HepG2 (cell line): Measurements from ENCODE around the gene ADAM15. TPM values are rescaled to one million over a fixed set of nuclear protein-coding genes. Genes with fewer than 3 reads are reported as not detected.

Experiments used
- ATF1 ChIP-seq: IDR thresholded peaks from 2 replicates; pipeline ENCODE4 v1.6.1; 2016; ENCODE audit warnings: mild to moderate bottlenecking, control low read depth
- DNMT1 ChIP-seq: sonication (generic); formaldehyde crosslinking; IDR thresholded peaks from 2 replicates; pipeline ENCODE4 v1.5.1; 2020; ENCODE audit warnings: mild to moderate bottlenecking, missing genetic modification reagents
- FOXA1 ChIP-seq, 2 experiments: fragments of 450-650 bp in 1 of 2; sonication (generic) in 1 of 2; formaldehyde crosslinking in 1 of 2; IDR thresholded peaks; 2 replicates each; pipeline versions ENCODE4 v1.4.0 to v1.6.1; 2016 to 2020; ENCODE audit warnings: missing genetic modification reagents in 1 of 2
- FOXC1 ChIP-seq: sonication (generic); formaldehyde crosslinking; IDR thresholded peaks from 2 replicates; pipeline ENCODE4 v1.8.0; 2022; ENCODE audit warnings: mild to moderate bottlenecking, missing genetic modification reagents, borderline replicate concordance
- POLR2AphosphoS2 ChIP-seq: IDR thresholded peaks from 2 replicates; pipeline ENCODE4 v1.6.1; 2011; ENCODE audit warnings: low read depth, low read length, improper control_type of control experiment
- SMAD3 ChIP-seq: sonication (generic); formaldehyde crosslinking; IDR thresholded peaks from 2 replicates; pipeline ENCODE4 v1.4.0; 2020; ENCODE audit warnings: missing genetic modification reagents
- ZBTB7B ChIP-seq: sonication (generic); formaldehyde crosslinking; IDR thresholded peaks from 2 replicates; pipeline ENCODE4 v1.4.0; 2020; ENCODE audit warnings: missing genetic modification reagents
- ZNF337 ChIP-seq: sonication (generic); formaldehyde crosslinking; IDR thresholded peaks from 2 replicates; pipeline ENCODE4 v1.5.1; 2020; ENCODE audit warnings: missing genetic modification reagents, low read depth, mild to moderate bottlenecking, borderline replicate concordance
- ZNF556 ChIP-seq: sonication (generic); formaldehyde crosslinking; IDR thresholded peaks from 2 replicates; pipeline ENCODE4 v1.4.0; 2020; ENCODE audit warnings: mild to moderate bottlenecking, missing genetic modification reagents, borderline replicate concordance
- ZNF644 ChIP-seq: IDR thresholded peaks from 2 replicates; pipeline ENCODE4 v1.6.1; 2016; ENCODE audit warnings: low read depth
- ZNF747 ChIP-seq: sonication (generic); formaldehyde crosslinking; IDR thresholded peaks from 2 replicates; pipeline ENCODE4 v1.8.1; 2023; ENCODE audit warnings: missing genetic modification reagents, mild to moderate bottlenecking, borderline replicate concordance
- ZNF773 ChIP-seq: sonication (generic); formaldehyde crosslinking; IDR thresholded peaks from 2 replicates; pipeline ENCODE4 v1.4.0; 2020; ENCODE audit warnings: missing genetic modification reagents, borderline replicate concordance
- polyA plus RNA-seq, 8 experiments: library from polyadenylated mRNA; depleted of rRNA in 3 of 8; stranded (reverse) in 7 of 8; unstranded in 1 of 8; fragments of >200 nt; fragmentation: Illumina TruSeq in 4 of 8; extraction: Trizol in 4 of 8; gene quantifications; 2 replicates each; pipeline versions ENCODE4 v1.2.1 to v1.2.3, GENCODE V29; 2011 to 2016; ENCODE audit warnings: low read depth in 4 of 8, missing spikeins in 1 of 8, mixed read lengths in 1 of 8; ENCODE audit not compliant: insufficient read depth in 1 of 8
- total RNA-seq, 5 experiments: library from RNA; depleted of rRNA; stranded (reverse); fragments of >200 nt; fragmentation: Illumina TruSeq; extraction: Trizol; gene quantifications; 2 replicates each; pipeline ENCODE4 v1.2.3, GENCODE V29; 2016; ENCODE audit warnings: low read depth in 1 of 5
- TF ChIP-seq, protein P1 (sequence below): sonication (generic); formaldehyde crosslinking; IDR thresholded peaks from 2 replicates; pipeline ENCODE4 v1.4.0; 2020; ENCODE audit warnings: mild to moderate bottlenecking, missing genetic modification reagents
- TF ChIP-seq, protein P2 (sequence below): sonication (generic); formaldehyde crosslinking; IDR thresholded peaks from 2 replicates; pipeline ENCODE4 v1.5.0; 2020; ENCODE audit warnings: mild to moderate bottlenecking, missing genetic modification reagents, borderline replicate concordance
- TF ChIP-seq, protein P3 (sequence below): sonication (generic); formaldehyde crosslinking; IDR thresholded peaks from 2 replicates; pipeline ENCODE4 v1.8.0; 2022; ENCODE audit warnings: mild to moderate bottlenecking, missing genetic modification reagents, borderline replicate concordance
- TF ChIP-seq, protein P4 (sequence below): IDR thresholded peaks from 2 replicates; pipeline ENCODE4 v1.6.1; 2016; ENCODE audit warnings: missing genetic modification reagents, missing compliant biosample characterization
- TF ChIP-seq, protein P5 (sequence below): sonication (generic); formaldehyde crosslinking; IDR thresholded peaks from 2 replicates; pipeline ENCODE4 v1.8.1; 2023; ENCODE audit warnings: mild to moderate bottlenecking, missing genetic modification reagents
- TF ChIP-seq, protein P6 (sequence below): sonication (generic); formaldehyde crosslinking; IDR thresholded peaks from 2 replicates; pipeline ENCODE4 v1.8.1; 2022; ENCODE audit warnings: mild to moderate bottlenecking, missing genetic modification reagents

The ADAM15 gene
- total and polyA plus RNA-seq, 2 of the 13 experiments (the other 11 are each of a cell fraction or from before 2014, with no cell fraction given): 17.9 to 25.6 TPM

DNA sequence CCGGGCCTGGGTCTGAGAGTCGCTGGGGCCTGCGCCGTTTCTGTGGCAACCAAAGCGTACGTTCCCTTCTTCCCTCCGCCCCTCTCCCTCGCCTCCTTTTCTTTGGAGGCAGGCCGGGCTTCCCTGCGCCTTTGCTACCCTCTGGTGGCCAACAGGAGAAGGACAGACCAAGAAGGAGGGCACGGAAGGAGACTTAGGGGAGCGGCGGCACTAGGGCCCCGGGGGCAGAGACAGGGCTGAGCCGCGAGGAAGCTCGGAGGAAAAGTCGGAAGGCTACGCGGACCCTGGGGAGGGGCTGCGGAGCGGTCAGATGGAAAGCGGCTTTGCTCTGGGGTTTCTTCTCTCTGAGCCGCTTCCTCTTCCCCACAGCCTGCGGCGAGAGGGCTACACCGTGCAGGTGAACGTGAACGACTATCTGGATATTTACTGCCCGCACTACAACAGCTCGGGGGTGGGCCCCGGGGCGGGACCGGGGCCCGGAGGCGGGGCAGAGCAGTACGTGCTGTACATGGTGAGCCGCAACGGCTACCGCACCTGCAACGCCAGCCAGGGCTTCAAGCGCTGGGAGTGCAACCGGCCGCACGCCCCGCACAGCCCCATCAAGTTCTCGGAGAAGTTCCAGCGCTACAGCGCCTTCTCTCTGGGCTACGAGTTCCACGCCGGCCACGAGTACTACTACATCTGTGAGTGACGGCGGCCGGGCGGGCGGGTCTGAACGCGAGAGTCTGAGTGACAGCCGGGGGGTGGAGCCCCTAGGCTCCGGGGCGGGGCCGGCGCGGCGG is 33.8 kb downstream of the ADAM15 start (continued):
- TF ChIP-seq ZNF556 (CRISPR knock-in tag) (peak; percentile 66; the same call in 1 of the 2 replicates), ZNF644 (CRISPR knock-in tag) (no peak), FOXC1 (CRISPR knock-in tag) (peak; percentile 88), ZBTB7B (0 out of 2 replicates have a peak, but pooled peaks have one; percentile 60), ATF1 (CRISPR knock-in tag) (no peak), FOXA1 (IDR thresholded peaks at IDR 0.05) (no peak), FOXA1 (CRISPR knock-in tag; IDR thresholded peaks at IDR 0.05) (no peak), POLR2AphosphoS2 (no peak), ZNF773 (no peak), DNMT1 (CRISPR knock-in tag) (no peak), SMAD3 (peak; percentile 49; the same call in 1 of the 2 replicates), ZNF337 (CRISPR knock-in tag) (no peak; the same call in 1 of the 2 replicates), ZNF747 (CRISPR knock-in tag) (peak; percentile 56; the same call in 1 of the 2 replicates)
- TF ChIP-seq, protein P1, sequence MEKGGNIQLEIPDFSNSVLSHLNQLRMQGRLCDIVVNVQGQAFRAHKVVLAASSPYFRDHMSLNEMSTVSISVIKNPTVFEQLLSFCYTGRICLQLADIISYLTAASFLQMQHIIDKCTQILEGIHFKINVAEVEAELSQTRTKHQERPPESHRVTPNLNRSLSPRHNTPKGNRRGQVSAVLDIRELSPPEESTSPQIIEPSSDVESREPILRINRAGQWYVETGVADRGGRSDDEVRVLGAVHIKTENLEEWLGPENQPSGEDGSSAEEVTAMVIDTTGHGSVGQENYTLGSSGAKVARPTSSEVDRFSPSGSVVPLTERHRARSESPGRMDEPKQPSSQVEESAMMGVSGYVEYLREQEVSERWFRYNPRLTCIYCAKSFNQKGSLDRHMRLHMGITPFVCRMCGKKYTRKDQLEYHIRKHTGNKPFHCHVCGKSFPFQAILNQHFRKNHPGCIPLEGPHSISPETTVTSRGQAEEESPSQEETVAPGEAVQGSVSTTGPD (CRISPR knock-in tag): no peak
- TF ChIP-seq, protein P2, sequence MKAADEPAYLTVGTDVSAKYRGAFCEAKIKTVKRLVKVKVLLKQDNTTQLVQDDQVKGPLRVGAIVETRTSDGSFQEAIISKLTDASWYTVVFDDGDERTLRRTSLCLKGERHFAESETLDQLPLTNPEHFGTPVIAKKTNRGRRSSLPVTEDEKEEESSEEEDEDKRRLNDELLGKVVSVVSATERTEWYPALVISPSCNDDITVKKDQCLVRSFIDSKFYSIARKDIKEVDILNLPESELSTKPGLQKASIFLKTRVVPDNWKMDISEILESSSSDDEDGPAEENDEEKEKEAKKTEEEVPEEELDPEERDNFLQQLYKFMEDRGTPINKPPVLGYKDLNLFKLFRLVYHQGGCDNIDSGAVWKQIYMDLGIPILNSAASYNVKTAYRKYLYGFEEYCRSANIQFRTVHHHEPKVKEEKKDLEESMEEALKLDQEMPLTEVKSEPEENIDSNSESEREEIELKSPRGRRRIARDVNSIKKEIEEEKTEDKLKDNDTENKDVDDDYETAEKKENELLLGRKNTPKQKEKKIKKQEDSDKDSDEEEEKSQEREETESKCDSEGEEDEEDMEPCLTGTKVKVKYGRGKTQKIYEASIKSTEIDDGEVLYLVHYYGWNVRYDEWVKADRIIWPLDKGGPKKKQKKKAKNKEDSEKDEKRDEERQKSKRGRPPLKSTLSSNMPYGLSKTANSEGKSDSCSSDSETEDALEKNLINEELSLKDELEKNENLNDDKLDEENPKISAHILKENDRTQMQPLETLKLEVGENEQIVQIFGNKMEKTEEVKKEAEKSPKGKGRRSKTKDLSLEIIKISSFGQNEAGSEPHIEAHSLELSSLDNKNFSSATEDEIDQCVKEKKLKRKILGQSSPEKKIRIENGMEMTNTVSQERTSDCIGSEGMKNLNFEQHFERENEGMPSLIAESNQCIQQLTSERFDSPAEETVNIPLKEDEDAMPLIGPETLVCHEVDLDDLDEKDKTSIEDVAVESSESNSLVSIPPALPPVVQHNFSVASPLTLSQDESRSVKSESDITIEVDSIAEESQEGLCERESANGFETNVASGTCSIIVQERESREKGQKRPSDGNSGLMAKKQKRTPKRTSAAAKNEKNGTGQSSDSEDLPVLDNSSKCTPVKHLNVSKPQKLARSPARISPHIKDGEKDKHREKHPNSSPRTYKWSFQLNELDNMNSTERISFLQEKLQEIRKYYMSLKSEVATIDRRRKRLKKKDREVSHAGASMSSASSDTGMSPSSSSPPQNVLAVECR (CRISPR knock-in tag): peak; percentile 81
- TF ChIP-seq, protein P3, sequence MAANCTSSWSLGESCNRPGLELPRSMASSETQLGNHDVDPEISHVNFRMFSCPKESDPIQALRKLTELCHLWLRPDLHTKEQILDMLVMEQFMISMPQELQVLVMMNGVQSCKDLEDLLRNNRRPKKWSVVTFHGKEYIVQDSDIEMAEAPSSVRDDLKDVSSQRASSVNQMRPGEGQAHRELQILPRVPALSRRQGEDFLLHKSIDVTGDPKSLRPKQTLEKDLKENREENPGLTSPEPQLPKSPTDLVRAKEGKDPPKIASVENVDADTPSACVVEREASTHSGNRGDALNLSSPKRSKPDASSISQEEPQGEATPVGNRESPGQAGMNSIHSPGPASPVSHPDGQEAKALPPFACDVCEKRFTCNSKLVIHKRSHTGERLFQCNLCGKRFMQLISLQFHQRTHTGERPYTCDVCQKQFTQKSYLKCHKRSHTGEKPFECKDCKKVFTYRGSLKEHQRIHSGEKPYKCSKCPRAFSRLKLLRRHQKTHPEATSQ (CRISPR knock-in tag): no peak
- TF ChIP-seq, protein P4, sequence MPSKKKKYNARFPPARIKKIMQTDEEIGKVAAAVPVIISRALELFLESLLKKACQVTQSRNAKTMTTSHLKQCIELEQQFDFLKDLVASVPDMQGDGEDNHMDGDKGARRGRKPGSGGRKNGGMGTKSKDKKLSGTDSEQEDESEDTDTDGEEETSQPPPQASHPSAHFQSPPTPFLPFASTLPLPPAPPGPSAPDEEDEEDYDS (CRISPR knock-in tag): peak; percentile 44; the same call in 1 of the 2 replicates
- TF ChIP-seq, protein P5, sequence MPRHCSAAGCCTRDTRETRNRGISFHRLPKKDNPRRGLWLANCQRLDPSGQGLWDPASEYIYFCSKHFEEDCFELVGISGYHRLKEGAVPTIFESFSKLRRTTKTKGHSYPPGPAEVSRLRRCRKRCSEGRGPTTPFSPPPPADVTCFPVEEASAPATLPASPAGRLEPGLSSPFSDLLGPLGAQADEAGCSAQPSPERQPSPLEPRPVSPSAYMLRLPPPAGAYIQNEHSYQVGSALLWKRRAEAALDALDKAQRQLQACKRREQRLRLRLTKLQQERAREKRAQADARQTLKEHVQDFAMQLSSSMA (CRISPR knock-in tag): no peak
- TF ChIP-seq, protein P6, sequence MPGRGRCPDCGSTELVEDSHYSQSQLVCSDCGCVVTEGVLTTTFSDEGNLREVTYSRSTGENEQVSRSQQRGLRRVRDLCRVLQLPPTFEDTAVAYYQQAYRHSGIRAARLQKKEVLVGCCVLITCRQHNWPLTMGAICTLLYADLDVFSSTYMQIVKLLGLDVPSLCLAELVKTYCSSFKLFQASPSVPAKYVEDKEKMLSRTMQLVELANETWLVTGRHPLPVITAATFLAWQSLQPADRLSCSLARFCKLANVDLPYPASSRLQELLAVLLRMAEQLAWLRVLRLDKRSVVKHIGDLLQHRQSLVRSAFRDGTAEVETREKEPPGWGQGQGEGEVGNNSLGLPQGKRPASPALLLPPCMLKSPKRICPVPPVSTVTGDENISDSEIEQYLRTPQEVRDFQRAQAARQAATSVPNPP (CRISPR knock-in tag): no peak
